GM19452 (cell line): ENCODE results near the gene PIK3C2G.

Source experiments
- ATAC-seq: cut with Tn5 transposase; IDR thresholded peaks from one replicate; pipeline ENCODE4 v1.9.1; 2021; ENCODE audit not compliant: unreplicated experiment

PIK3C2G gene

GRCh38 chr12:18552829-18553228, 291.5 kb downstream of the PIK3C2G start:
- no peak for ATAC-seq

DNA sequence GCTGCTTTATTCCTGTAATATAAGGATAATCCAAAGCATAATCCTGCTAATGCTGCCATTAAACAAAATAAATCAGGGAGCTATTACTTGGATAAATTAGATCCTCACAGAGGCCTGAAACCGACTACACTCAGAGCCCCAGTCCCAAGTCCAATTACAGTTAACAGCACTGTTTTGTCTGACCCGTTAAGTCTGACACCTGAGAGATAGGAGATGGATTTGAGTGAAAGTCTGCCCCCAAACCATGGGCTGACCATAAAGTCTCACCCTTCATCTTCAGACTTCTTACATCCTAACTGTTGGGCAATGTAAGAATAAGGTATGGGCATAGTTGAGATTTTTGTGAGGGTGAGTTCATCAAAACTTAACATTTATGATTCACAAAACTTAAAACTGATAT, 294.8 kb downstream of the PIK3C2G start:
- ATAC-seq: no peak

DNA sequence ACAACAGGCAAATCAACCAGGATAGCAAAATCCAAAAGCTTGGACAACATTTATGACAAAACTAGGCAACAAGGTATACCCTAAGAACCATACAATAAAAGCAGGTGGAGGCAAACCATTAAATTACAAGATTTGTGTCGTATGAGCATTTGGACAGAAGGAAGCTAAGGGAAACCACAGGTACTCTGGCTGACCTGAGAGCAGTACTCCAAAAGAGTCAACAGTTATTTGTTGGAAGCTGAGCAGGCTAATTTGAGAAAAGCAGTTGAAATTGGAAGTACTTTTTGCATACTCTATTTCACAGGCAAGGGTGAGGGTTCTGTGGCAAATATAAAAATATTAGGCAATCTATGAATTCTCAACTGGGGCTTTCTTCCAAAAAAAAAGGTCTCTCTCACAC, 297.9 kb downstream of the PIK3C2G start:
- ATAC-seq: no peak

DNA sequence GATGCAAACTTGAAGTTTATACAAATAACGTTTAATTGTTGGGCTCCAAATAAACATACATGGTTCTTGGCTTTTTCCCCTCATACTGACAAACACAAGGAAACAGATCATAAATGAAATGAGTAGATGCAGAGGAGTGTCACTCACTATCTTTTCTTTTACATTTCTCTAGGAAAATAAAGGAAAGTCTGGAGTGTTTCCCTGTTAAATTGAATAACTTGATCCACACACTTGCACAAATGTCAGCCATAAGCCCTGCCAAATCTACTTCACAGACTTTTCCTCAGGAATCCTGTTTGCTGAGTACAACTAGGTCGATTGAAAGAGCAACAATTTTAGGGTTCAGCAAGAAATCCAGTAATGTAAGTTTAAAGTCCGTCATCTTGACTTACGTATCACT, 301.2 kb downstream of the PIK3C2G start:
- ATAC-seq: no peak

DNA sequence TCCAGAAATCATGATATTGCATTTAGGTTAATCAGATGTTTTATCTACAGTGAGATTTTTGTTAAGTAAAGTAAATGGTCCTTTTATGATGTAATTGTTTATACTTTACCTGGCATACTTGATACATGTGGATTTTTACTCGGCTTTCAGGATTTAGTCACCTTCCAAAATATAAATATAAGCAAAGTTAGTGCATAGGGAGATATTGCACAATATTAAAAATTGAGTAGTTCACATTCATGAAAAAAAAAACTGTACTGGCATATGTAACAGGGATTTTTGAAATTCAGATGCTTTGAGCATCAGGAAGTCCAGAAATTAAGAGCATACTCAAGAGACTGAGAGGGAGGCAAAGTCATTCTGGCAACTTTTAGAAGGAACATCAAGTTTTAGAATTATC, 303.0 kb downstream of the PIK3C2G start:
- ATAC-seq: no peak

DNA sequence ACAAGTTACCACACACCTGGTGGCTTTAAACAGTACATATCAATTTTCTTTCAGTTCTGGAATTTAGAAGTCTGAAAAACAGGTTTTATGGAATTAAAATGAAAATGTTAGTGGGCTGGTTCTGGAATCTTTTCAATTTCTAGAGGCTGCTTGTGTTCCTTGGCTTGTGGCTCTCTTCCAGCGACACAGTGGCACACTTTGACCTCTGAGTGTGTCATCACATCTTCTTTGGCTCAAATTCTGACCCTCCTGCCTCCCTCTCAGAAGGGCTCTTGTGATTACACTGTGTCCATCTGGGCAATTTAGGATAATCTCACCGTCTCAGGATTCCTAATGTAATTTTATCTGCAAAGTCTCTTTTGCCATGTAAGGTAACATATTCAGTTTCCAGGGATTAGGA, 306.5 kb downstream of the PIK3C2G start:
- no peak for ATAC-seq

GRCh38 chr12:18570543-18570942, 309.2 kb downstream of the PIK3C2G start:
- ATAC-seq: no peak

DNA sequence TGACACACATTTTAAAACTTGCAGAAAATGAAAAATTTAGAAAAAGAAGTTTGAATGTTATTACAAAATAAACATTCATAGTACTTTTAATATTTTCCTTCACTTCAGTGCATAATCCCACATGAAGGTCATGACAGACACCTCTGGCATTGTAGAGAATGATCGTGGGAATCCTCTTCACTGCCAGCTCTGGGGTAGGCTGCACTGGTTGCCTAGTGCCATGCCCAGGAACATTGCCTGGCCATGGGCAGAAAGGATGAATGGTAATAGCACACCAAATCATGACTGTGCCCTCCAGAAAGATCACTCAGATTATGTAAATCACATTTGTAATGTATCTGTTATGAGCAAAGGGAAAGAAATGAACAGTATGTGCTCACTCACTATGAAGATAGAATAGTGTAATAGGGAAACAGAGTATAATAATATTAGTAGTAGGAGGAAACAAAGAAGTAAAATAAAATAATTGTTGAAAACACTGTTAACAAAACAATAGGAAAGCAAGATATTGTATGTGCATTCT, 314.8 kb downstream of the PIK3C2G start:
- ATAC-seq: no peak

GRCh38 chr12:18576648-18577047, 315.3 kb downstream of the PIK3C2G start:
- no peak for ATAC-seq

DNA sequence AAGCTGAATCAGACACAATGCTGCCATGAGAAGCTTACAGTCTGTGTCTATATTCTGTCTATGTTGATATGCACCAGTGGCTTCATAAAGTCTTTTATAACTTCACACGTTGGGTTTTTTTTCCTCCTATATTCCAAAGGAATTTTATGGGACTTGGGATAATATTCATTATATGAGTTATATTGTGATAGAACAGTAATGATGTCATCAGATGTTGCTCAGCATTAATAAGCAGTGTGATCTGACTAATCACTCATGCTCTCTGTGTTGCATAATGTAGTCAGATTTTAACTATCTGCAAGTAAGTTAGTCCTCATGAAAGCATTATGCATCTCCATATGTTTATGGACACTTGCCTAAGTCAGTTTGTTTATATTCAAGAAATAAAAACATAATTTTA, 316.9 kb downstream of the PIK3C2G start:
- no peak for ATAC-seq

- no peak for ATAC-seq
Measured at GRCh38 chr12:18580291-18580690, 319.0 kb downstream of the PIK3C2G start.

GRCh38 chr12:18580706-18581105, 319.4 kb downstream of the PIK3C2G start:
- ATAC-seq: no peak

- ATAC-seq: no peak
Measured at GRCh38 chr12:18581232-18581962, 320.1 kb downstream of the PIK3C2G start.

- ATAC-seq: no peak
Measured at GRCh38 chr12:18583655-18584054, 322.3 kb downstream of the PIK3C2G start.

DNA sequence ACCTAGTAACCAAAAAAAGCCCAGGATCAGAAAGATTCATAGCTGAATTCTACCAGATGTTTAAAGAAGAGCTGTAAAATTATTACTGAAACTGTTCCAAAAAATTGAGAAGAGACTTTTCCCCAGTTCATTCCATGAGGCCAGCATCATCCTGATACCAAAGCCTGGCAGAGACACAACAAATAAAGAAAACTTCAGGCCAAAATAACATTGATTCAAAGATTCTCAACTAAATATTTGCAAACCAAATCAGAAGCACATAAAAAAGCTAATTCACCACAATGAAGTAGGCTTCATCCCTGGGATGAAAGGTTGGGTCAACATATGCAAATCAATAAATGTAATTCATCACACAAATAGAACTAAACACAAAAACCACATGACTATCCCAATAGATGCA, 325.3 kb downstream of the PIK3C2G start:
- no peak for ATAC-seq

DNA sequence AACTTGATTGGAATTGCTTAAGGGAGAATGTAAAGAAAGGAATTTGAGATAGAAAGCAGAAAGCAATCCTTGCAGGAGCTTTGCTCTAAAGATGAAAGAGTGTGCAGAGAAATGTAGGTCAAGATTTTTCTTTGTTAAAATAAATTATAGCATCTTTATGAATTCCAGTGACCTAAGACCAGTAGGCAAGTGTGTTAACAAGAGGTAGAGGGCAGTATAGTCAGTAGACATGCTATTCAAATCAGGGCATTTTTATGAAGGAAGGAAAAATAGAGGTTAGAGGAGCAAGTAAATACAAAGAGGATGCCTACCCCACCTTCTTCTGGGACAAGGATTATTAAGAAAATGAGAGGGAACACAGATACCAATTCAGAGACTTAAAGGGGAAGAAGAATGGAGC, 328.0 kb downstream of the PIK3C2G start:
- no peak for ATAC-seq

DNA sequence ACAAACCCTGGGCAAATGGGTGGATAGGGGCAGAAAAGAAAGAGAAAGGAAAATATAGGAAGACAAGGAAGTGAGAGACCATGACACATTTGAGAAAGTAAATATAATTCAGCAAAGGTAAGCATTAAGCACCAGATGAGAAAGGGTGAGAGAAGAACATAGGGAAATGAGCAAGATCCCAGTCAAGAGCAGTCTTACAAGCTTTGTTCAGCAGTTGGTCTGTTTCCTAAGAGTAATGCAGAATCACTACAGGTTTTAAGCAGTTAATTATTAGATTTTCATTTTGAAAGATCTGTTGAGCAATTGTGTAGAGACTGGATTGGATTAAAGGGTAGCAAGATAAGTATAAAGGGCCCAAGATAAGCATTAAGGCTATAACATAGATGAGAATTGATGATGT, 330.2 kb downstream of the PIK3C2G start:
- ATAC-seq: no peak

- no peak for ATAC-seq
Measured at GRCh38 chr12:18595412-18595811, 334.1 kb downstream of the PIK3C2G start.

DNA sequence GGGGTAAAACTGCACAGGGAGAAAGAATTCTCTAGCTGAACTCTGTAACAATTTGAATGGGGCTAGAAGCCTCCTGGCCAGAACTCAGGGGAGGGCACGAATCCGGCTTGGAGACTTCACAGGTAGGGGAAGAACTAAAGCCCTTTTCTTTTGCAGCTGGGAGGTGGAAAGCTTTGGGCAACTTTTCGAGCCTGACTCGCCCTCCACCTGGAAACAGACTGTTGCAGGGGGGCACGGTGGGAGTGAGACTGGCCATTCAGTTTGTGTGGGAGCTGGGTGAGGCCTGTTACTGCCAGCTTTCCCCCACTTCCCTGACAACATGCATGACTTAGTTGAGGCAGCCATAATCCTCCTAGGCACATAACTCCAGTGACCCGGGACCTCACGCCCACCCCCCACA, 340.6 kb downstream of the PIK3C2G start:
- no peak for ATAC-seq

DNA sequence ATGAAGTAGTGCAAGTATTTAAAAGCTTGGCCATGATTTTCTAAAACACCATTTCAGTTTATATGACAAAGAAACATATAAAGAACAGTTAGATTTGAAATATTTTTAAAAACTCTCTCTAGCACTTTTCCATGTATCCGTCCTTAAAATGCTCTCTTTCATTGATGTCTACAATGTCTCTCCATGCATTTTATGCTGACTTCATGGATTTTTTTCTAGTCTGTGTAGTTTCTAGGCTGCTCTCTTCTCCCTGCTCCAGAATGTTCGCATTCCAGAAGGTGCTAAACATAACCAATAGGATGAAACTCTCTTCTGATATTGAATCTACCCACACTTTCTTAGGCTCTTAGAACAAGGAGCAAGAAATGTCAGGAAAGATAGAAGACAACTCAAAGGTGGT, 351.7 kb downstream of the PIK3C2G start:
- ATAC-seq: no peak

GRCh38 chr12:18620986-18621385, 359.7 kb downstream of the PIK3C2G start:
- no peak for ATAC-seq

- ATAC-seq: no peak
Measured at GRCh38 chr12:18629445-18629844, 368.1 kb downstream of the PIK3C2G start.

DNA sequence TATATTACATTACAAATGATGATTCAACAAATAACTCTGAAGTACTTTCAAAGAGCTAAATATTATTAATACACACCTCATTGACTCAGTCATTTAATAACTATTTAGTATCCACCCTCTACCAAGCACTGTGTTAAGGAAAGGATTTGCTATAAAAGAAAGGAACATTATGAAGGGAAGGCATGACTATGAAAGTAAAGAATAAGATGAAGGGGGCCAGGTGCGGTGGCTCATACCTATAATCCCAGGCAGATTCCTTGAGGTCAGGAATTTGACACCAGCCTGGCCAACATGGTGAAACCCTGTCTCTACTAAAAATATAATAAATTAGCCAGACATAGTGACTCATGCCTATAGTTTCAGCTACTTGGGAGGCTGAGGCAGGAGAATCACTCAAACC, 368.6 kb downstream of the PIK3C2G start:
- ATAC-seq: no peak
